PC-3 (cell line): ENCODE measurements around the gene STK39. TPM values are rescaled to one million over a fixed set of nuclear protein-coding genes. Genes with fewer than 3 reads are reported as not detected.

Source experiments
- ATAC-seq: fragments of 200-7000 bp; cut with Tn5 transposase; 2 replicates; pipeline ENCODE4 v1.9.1; 2020; ENCODE audit warnings: mild to moderate bottlenecking, moderate library complexity
- BruUV-seq: library from RNA; stranded (reverse); fragments of 400-500 nt; replicated peaks from 2 replicates; lab custom pipeline; 2021; lab: Mats Ljungman, UMichigan
- CTCF ChIA-PET: fragments of 300-600 bp; sonication (Branson Sonifier 250); formaldehyde crosslinking; loops from one replicate; lab custom pipeline; 2022; ENCODE audit warnings: antibody characterized with exemption; lab: Charles Lee
- POLR2A ChIA-PET: fragments of 300-600 bp; sonication (Branson Sonifier 250); formaldehyde crosslinking; loops from one replicate; lab custom pipeline; 2022; ENCODE audit warnings: antibody characterized with exemption; ENCODE audit not compliant: unreplicated experiment; lab: Charles Lee
- DNase-seq: peaks from one replicate; pipeline ENCODE4 v3.0.0-alpha.2; 2015
- H2AFZ ChIP-seq: fragments of 300-600 bp; sonication (generic); 2 replicates; pipeline ENCODE4 v1.6.0; 2016; ENCODE audit warnings: antibody characterized with exemption, low read length
- H3F3A ChIP-seq: fragments of 300-600 bp; sonication (generic); one replicate; pipeline ENCODE4 v1.6.0; 2017; ENCODE audit warnings: antibody characterized with exemption, low read length, control low read depth, mild to moderate bottlenecking; ENCODE audit not compliant: unreplicated experiment
- H3K27ac ChIP-seq: fragments of 300-600 bp; sonication (generic); 2 replicates; pipeline ENCODE4 v1.5.1; 2016; ENCODE audit warnings: mild to moderate bottlenecking, low read length
- H3K27me3 ChIP-seq: fragments of 300-600 bp; sonication (generic); 2 replicates; pipeline ENCODE4 v1.6.1; 2016; ENCODE audit warnings: low read length, mixed read lengths
- H3K36me3 ChIP-seq: fragments of 300-600 bp; sonication (generic); 2 replicates; pipeline ENCODE4 v1.6.1; 2016; ENCODE audit warnings: low read depth, mixed run types, low read length, mixed read lengths
- H3K4me1 ChIP-seq: fragments of 300-600 bp; sonication (generic); 2 replicates; pipeline ENCODE4 v1.5.1; 2016; ENCODE audit warnings: low read length; ENCODE audit not compliant: insufficient read depth
- H3K4me2 ChIP-seq: fragments of 300-600 bp; sonication (generic); 2 replicates; pipeline ENCODE4 v1.6.0; 2016; ENCODE audit warnings: low read length
- H3K4me3 ChIP-seq: fragments of 300-600 bp; sonication (generic); 2 replicates; pipeline ENCODE4 v1.5.1; 2016; ENCODE audit warnings: mild to moderate bottlenecking, low read length, mixed read lengths
- H3K79me2 ChIP-seq: fragments of 300-600 bp; sonication (generic); 2 replicates; pipeline ENCODE4 v1.6.1; 2017; ENCODE audit warnings: low read length, mixed read lengths
- H3K9ac ChIP-seq: fragments of 300-600 bp; sonication (generic); 2 replicates; pipeline ENCODE4 v1.6.0; 2016; ENCODE audit warnings: mild to moderate bottlenecking, low read length
- H3K9me2 ChIP-seq: fragments of 300-600 bp; sonication (generic); replicated peaks from 2 replicates; pipeline ENCODE4 v1.6.1; 2016; ENCODE audit warnings: mixed run types, low read length, mixed read lengths
- H3K9me3 ChIP-seq: fragments of 300-600 bp; sonication (generic); 2 replicates; pipeline ENCODE4 v1.6.1; 2016; ENCODE audit warnings: low read length, mixed read lengths
- H4K20me1 ChIP-seq: fragments of 300-600 bp; sonication (generic); 2 replicates; pipeline ENCODE4 v1.6.1; 2016; ENCODE audit warnings: low read length, mixed read lengths
- EZH2 ChIP-seq: fragments of 300-600 bp; sonication (generic); IDR thresholded peaks from one replicate; pipeline ENCODE4 v1.6.1; 2017; ENCODE audit warnings: antibody characterized with exemption, mild to moderate bottlenecking, low read length; ENCODE audit not compliant: unreplicated experiment
- EZH2phosphoT487 ChIP-seq: fragments of 300-600 bp; sonication (generic); IDR thresholded peaks from 2 replicates; pipeline ENCODE4 v1.6.1; 2018; ENCODE audit warnings: mild to moderate bottlenecking, antibody characterized with exemption, low read length, borderline replicate concordance
- intact Hi-C: fragments of 100-400 bp; cut with micrococcal nuclease; formaldehyde crosslinking; loops from 2 replicates; pipeline ENCODE4 v1.9.0; 2023
- total RNA-seq: library from RNA; depleted of rRNA; stranded (reverse); fragments of >200 nt; gene quantifications from 2 replicates; pipeline ENCODE4 v1.2.3, GENCODE V29; 2014
- TF ChIP-seq, protein P1 (sequence below): fragments of 300-600 bp; sonication (generic); conservative IDR thresholded peaks from 2 replicates; pipeline ENCODE4 v1.5.1; 2017; ENCODE audit warnings: antibody characterized with exemption, low read depth, mild to moderate bottlenecking, low read length

STK39 gene
- total RNA-seq, 1 experiment from 2014 or later, result 17.9 TPM

DNA sequence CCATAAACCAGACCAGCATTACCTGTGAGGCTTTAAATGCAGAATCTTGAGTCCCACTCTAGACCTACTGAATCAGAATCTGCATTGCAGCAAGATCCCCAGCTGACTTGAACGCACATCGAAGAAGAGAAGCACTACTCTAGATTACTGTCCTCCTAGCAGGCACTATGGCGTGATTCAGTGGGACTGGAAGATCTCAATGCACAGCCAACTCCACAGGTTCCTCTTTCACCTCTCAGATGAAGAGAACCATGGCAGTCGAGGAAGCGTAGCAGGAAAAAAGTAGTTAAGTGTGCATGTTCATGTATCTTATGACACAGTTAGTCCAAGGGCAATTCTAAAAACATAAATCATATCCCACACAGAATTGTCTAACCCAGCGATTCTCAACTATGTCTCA is 97.4 kb downstream of the STK39 start:
- H3K9ac ChIP-seq, result no peak overlapping the region
- CTCF ChIA-PET, result no interaction called here
- TF ChIP-seq EZH2phosphoT487, result no peak
- TF ChIP-seq, protein P1, sequence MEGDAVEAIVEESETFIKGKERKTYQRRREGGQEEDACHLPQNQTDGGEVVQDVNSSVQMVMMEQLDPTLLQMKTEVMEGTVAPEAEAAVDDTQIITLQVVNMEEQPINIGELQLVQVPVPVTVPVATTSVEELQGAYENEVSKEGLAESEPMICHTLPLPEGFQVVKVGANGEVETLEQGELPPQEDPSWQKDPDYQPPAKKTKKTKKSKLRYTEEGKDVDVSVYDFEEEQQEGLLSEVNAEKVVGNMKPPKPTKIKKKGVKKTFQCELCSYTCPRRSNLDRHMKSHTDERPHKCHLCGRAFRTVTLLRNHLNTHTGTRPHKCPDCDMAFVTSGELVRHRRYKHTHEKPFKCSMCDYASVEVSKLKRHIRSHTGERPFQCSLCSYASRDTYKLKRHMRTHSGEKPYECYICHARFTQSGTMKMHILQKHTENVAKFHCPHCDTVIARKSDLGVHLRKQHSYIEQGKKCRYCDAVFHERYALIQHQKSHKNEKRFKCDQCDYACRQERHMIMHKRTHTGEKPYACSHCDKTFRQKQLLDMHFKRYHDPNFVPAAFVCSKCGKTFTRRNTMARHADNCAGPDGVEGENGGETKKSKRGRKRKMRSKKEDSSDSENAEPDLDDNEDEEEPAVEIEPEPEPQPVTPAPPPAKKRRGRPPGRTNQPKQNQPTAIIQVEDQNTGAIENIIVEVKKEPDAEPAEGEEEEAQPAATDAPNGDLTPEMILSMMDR, result no peak
- TF ChIP-seq EZH2, result no peak
- H4K20me1 ChIP-seq, result no peaks in the 10 kb centered on the region
- POLR2A ChIA-PET, result no interaction called here
- no peak overlapping the region for H3K27ac ChIP-seq
- no peak overlapping the region for H3K4me3 ChIP-seq
- H3K9me2 ChIP-seq, result no peaks in the 10 kb centered on the region
- H3F3A ChIP-seq, result no peaks in the 10 kb centered on the region
- no peak overlapping the region for H2AFZ ChIP-seq
- ATAC-seq (no peak), DNase-seq (no peak)
- H3K79me2 ChIP-seq, result no peaks in the 10 kb centered on the region
- no peaks in the 10 kb centered on the region for H3K9me3 ChIP-seq
- intact Hi-C loops, result no loop called here
- H3K27me3 ChIP-seq, result no peaks in the 10 kb centered on the region
- H3K36me3 ChIP-seq, result no peaks in the 10 kb centered on the region
- no TSS peak for BruUV-seq
- H3K4me2 ChIP-seq, result no peak overlapping the region
- no peaks in the 10 kb centered on the region for H3K4me1 ChIP-seq

GRCh38 chr2:168149150-168149974 is 98.0 kb downstream of the STK39 start:
- ChIA-PET POLR2A (no interaction called here), CTCF (no interaction called here)
- Histone ChIP-seq H3K9ac (no peak overlapping the region), H3K4me3 (no peak overlapping the region), H3F3A (no peaks in the 10 kb centered on the region), H3K36me3 (no peaks in the 10 kb centered on the region), H2AFZ (no peak overlapping the region), H3K4me1 (no peaks in the 10 kb centered on the region), H3K9me2 (no peaks in the 10 kb centered on the region), H3K79me2 (no peaks in the 10 kb centered on the region), H3K27ac (no peak overlapping the region), H3K4me2 (no peak overlapping the region), H3K27me3 (no peaks in the 10 kb centered on the region), H4K20me1 (no peaks in the 10 kb centered on the region), H3K9me3 (no peaks in the 10 kb centered on the region)
- intact Hi-C loops, result no loop called here
- BruUV-seq, result no TSS peak
- no peak for ATAC-seq
- DNase-seq, result no peak
- TF ChIP-seq, protein P1, result no peak
- no peak for TF ChIP-seq EZH2phosphoT487
- TF ChIP-seq EZH2, result no peak
